WTC11 (cell line): Measurements from ENCODE around the gene BRI3BP. TPM values are rescaled to one million over a fixed set of nuclear protein-coding genes. Genes with fewer than 3 reads are reported as not detected.

Source experiments
- ATAC-seq: fragments of 200-7000 bp; cut with Tn5 transposase; 2 replicates; pipeline ENCODE4 v1.10.0; 2021; ENCODE audit warnings: mild to moderate bottlenecking, moderate library complexity
- CTCF ChIA-PET: fragments of 300-600 bp; sonication (Branson Sonifier 250); formaldehyde crosslinking; loops from one replicate; lab custom pipeline; 2021; ENCODE audit warnings: antibody characterized with exemption; lab: Charles Lee
- POLR2A ChIA-PET: fragments of 350-600 bp; sonication (Branson Sonifier 250); formaldehyde crosslinking; loops from one replicate; lab custom pipeline; 2021; ENCODE audit warnings: antibody characterized with exemption; lab: Charles Lee
- DNase-seq: peaks from one replicate; pipeline ENCODE4 v3.0.0; 2021; ENCODE audit warnings: low spot score
- H3K27ac Mint-ChIP-seq: 2 replicates; pipeline ENCODE4 v1.8.0; 2021; ENCODE audit warnings: mixed read lengths
- H3K27me3 Mint-ChIP-seq: 2 replicates; pipeline ENCODE4 v1.8.0; 2021; ENCODE audit warnings: low read depth, mild to moderate bottlenecking, moderate library complexity, mixed read lengths
- H3K36me3 Mint-ChIP-seq: 2 replicates; pipeline ENCODE4 v1.8.0; 2021; ENCODE audit warnings: mixed read lengths
- H3K4me1 Mint-ChIP-seq: 2 replicates; pipeline ENCODE4 v1.8.0; 2022; ENCODE audit warnings: mixed read lengths
- H3K4me3 Mint-ChIP-seq: 2 replicates; pipeline ENCODE4 v1.8.0; 2021; ENCODE audit warnings: mild to moderate bottlenecking, moderate library complexity, mixed read lengths
- H3K9me3 Mint-ChIP-seq: 2 replicates; pipeline ENCODE4 v1.8.0; 2021; ENCODE audit warnings: mixed read lengths
- GABPB1 ChIP-seq: sonication (generic); formaldehyde crosslinking; IDR thresholded peaks from 2 replicates; pipeline ENCODE4 v1.8.1; 2023; ENCODE audit warnings: mild to moderate bottlenecking, missing genetic modification reagents
- IRF2 ChIP-seq: sonication (generic); formaldehyde crosslinking; IDR thresholded peaks from 2 replicates; pipeline ENCODE4 v1.8.0; 2022; ENCODE audit warnings: low read depth, missing genetic modification reagents, borderline replicate concordance
- JAZF1 ChIP-seq: fragments of 250-450 bp; sonication (Bioruptor Pico); IDR thresholded peaks from 2 replicates; pipeline ENCODE4 v1.9.0; 2021; ENCODE audit warnings: moderate library complexity, mild to moderate bottlenecking, inconsistent platforms
- OVOL2 ChIP-seq: fragments of 250-450 bp; sonication (Bioruptor Pico); IDR thresholded peaks from 2 replicates; pipeline ENCODE4 v1.9.0; 2021; ENCODE audit warnings: mild to moderate bottlenecking, borderline replicate concordance
- SMAD4 ChIP-seq: sonication (generic); formaldehyde crosslinking; IDR thresholded peaks from 2 replicates; pipeline ENCODE4 v1.8.0; 2022; ENCODE audit warnings: mild to moderate bottlenecking, missing genetic modification reagents
- TCF7 ChIP-seq: sonication (generic); formaldehyde crosslinking; IDR thresholded peaks from 2 replicates; pipeline ENCODE4 v1.8.0; 2022; ENCODE audit warnings: mild to moderate bottlenecking, low read depth, missing genetic modification reagents, moderate library complexity
- TEAD4 ChIP-seq: sonication (generic); formaldehyde crosslinking; IDR thresholded peaks from 2 replicates; pipeline ENCODE4 v1.8.0; 2022; ENCODE audit warnings: mild to moderate bottlenecking, missing genetic modification reagents
- total RNA-seq: library from RNA; stranded (reverse); gene quantifications from 3 replicates; pipeline ENCODE4 v1.2.3, GENCODE V29; 2021
- TF ChIP-seq, protein P1 (sequence below): fragments of 200-600 bp; IDR thresholded peaks from 2 replicates; pipeline ENCODE4 v1.8.0; 2022; ENCODE audit warnings: antibody characterized with exemption
- TF ChIP-seq, protein P2 (sequence below): sonication (generic); formaldehyde crosslinking; IDR thresholded peaks from 2 replicates; pipeline ENCODE4 v1.8.1; 2022; ENCODE audit warnings: missing genetic modification reagents, borderline replicate concordance
- TF ChIP-seq, protein P3 (sequence below): sonication (generic); formaldehyde crosslinking; IDR thresholded peaks from 2 replicates; pipeline ENCODE4 v1.8.1; 2022; ENCODE audit warnings: low read depth, mild to moderate bottlenecking, moderate library complexity, missing genetic modification reagents, borderline replicate concordance
- TF ChIP-seq, protein P4 (sequence below): sonication (generic); formaldehyde crosslinking; IDR thresholded peaks from 2 replicates; pipeline ENCODE4 v1.8.1; 2023; ENCODE audit warnings: mild to moderate bottlenecking, missing genetic modification reagents, moderate library complexity
- TF ChIP-seq, protein P5 (sequence below): sonication (generic); formaldehyde crosslinking; IDR thresholded peaks from 2 replicates; pipeline ENCODE4 v1.8.1; 2023; ENCODE audit warnings: mild to moderate bottlenecking, missing genetic modification reagents, borderline replicate concordance

Gene BRI3BP
- total RNA-seq, 1 experiment from 2014 or later, result 11.9 TPM

DNA sequence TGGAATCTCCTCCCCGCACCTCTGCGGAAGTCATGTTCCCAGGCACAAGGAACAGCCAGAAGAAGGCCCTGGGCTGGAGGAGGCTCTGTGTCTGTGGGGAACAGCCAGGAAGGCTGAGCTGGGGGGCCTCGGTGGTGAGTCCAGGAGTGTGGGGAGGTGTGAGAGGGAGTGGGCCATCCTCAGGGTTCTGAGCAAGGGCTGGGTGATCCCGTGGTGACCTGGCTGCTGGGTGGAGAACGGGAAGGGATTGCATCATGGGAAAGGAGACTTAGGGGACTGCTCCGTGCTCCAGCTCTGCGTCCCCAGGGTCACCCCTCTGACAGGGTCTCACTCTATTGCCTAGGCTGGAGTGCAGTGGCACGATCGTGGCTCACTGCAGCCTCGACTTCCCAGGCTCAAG is 85.6 kb downstream of the BRI3BP start:
- TF ChIP-seq GABPB1, result no peak
- TF ChIP-seq, protein P1, sequence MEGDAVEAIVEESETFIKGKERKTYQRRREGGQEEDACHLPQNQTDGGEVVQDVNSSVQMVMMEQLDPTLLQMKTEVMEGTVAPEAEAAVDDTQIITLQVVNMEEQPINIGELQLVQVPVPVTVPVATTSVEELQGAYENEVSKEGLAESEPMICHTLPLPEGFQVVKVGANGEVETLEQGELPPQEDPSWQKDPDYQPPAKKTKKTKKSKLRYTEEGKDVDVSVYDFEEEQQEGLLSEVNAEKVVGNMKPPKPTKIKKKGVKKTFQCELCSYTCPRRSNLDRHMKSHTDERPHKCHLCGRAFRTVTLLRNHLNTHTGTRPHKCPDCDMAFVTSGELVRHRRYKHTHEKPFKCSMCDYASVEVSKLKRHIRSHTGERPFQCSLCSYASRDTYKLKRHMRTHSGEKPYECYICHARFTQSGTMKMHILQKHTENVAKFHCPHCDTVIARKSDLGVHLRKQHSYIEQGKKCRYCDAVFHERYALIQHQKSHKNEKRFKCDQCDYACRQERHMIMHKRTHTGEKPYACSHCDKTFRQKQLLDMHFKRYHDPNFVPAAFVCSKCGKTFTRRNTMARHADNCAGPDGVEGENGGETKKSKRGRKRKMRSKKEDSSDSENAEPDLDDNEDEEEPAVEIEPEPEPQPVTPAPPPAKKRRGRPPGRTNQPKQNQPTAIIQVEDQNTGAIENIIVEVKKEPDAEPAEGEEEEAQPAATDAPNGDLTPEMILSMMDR, result no peak
- no peak for TF ChIP-seq IRF2 (CRISPR knock-in tag)
- H3K4me3 Mint-ChIP-seq, result no peak overlapping the region
- CTCF ChIA-PET, result interaction anchor here (0.7 kb wide), 1 partner anchor 139 kb away, joined by 3 read pairs; no protein-coding TSS in a partner anchor
- DNase-seq, result no peak
- ATAC-seq, result no peak
- POLR2A ChIA-PET, result no interaction called here
- peaks cover 57% of the 10 kb centered on the region for H3K36me3 Mint-ChIP-seq
- H3K4me1 Mint-ChIP-seq, result no peaks in the 10 kb centered on the region
- peak overlapping the region; percentile 33 for H3K27ac Mint-ChIP-seq
- no peaks in the 10 kb centered on the region for H3K27me3 Mint-ChIP-seq
- H3K9me3 Mint-ChIP-seq, result no peaks in the 10 kb centered on the region

DNA sequence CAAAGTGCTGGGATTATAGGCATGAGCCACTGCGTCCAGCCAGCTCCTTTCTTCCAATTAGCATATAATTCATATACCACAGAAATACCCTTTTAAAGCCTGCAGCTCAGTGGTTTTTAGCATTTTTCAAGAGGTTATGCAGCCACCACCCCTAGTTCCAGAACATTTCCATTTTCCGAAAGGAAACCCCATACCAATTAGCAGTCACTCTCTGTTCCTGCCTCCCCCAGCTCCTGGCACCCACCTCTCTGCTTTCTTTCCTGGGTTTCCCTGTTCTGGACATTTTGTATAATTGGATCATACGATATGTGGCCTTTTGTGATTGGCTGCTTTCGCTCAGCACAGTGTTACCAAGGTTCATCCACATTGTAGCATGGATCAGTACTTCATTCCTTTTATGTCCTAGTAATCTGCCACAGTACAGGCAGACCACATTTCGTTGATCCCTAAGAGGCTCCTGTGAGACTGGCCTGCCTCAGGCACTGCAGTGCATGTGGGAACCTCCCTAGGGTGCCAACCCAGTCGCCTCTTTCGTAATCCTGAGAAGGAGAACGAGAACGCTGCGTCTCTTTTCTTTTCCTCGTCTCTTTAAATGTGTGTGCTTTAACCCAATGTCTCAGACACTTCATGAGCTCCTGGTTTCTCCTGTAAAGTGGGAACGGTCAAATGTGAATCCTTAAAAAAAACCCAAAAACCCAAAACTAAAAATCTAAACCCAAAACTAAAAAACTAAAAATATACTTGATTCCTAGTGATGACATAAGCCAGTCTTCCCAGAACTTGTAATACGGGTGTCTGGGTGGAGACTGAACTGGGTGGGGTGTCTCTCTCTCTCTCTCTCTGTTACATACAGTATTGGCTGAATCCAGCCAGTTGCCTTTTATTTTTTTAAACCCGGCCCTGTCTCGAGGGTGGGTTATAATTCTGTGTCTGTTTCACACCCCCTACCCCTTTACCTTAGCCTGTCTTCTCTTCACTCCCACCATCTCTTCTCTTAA is 86.5 kb downstream of the BRI3BP start:
- DNase-seq, result no peak
- H3K27me3 Mint-ChIP-seq, result no peaks in the 10 kb centered on the region
- no peaks in the 10 kb centered on the region for H3K9me3 Mint-ChIP-seq
- no peaks in the 10 kb centered on the region for H3K4me1 Mint-ChIP-seq
- peak overlapping the region; percentile 91; the same call in 1 of the 2 replicates for H3K27ac Mint-ChIP-seq
- H3K36me3 Mint-ChIP-seq, result peaks cover 63% of the 10 kb centered on the region
- no peak for ATAC-seq
- CTCF ChIA-PET, result interaction anchor here (0.7 kb wide), 2 partner anchors 15 to 139 kb away, joined by 3 read pairs; partner anchors contain the start of gene AACS
- H3K4me3 Mint-ChIP-seq, result no peak overlapping the region
- TF ChIP-seq OVOL2 (CRISPR knock-in tag) (no peak), TEAD4 (no peak), TCF7 (CRISPR knock-in tag) (no peak), SMAD4 (CRISPR knock-in tag) (no peak), JAZF1 (CRISPR knock-in tag) (no peak)
- TF ChIP-seq, protein P2, sequence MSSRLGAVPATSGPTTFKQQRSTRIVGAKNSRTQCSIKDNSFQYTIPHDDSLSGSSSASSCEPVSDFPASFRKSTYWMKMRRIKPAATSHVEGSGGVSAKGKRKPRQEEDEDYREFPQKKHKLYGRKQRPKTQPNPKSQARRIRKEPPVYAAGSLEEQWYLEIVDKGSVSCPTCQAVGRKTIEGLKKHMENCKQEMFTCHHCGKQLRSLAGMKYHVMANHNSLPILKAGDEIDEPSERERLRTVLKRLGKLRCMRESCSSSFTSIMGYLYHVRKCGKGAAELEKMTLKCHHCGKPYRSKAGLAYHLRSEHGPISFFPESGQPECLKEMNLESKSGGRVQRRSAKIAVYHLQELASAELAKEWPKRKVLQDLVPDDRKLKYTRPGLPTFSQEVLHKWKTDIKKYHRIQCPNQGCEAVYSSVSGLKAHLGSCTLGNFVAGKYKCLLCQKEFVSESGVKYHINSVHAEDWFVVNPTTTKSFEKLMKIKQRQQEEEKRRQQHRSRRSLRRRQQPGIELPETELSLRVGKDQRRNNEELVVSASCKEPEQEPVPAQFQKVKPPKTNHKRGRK (CRISPR knock-in tag), result no peak
- TF ChIP-seq, protein P3, sequence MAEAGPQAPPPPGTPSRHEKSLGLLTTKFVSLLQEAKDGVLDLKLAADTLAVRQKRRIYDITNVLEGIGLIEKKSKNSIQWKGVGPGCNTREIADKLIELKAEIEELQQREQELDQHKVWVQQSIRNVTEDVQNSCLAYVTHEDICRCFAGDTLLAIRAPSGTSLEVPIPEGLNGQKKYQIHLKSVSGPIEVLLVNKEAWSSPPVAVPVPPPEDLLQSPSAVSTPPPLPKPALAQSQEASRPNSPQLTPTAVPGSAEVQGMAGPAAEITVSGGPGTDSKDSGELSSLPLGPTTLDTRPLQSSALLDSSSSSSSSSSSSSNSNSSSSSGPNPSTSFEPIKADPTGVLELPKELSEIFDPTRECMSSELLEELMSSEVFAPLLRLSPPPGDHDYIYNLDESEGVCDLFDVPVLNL (CRISPR knock-in tag), result no peak
- TF ChIP-seq, protein P1, result no peak
- TF ChIP-seq, protein P4, sequence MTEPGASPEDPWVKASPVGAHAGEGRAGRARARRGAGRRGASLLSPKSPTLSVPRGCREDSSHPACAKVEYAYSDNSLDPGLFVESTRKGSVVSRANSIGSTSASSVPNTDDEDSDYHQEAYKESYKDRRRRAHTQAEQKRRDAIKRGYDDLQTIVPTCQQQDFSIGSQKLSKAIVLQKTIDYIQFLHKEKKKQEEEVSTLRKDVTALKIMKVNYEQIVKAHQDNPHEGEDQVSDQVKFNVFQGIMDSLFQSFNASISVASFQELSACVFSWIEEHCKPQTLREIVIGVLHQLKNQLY, result no peak
- TF ChIP-seq, protein P5, sequence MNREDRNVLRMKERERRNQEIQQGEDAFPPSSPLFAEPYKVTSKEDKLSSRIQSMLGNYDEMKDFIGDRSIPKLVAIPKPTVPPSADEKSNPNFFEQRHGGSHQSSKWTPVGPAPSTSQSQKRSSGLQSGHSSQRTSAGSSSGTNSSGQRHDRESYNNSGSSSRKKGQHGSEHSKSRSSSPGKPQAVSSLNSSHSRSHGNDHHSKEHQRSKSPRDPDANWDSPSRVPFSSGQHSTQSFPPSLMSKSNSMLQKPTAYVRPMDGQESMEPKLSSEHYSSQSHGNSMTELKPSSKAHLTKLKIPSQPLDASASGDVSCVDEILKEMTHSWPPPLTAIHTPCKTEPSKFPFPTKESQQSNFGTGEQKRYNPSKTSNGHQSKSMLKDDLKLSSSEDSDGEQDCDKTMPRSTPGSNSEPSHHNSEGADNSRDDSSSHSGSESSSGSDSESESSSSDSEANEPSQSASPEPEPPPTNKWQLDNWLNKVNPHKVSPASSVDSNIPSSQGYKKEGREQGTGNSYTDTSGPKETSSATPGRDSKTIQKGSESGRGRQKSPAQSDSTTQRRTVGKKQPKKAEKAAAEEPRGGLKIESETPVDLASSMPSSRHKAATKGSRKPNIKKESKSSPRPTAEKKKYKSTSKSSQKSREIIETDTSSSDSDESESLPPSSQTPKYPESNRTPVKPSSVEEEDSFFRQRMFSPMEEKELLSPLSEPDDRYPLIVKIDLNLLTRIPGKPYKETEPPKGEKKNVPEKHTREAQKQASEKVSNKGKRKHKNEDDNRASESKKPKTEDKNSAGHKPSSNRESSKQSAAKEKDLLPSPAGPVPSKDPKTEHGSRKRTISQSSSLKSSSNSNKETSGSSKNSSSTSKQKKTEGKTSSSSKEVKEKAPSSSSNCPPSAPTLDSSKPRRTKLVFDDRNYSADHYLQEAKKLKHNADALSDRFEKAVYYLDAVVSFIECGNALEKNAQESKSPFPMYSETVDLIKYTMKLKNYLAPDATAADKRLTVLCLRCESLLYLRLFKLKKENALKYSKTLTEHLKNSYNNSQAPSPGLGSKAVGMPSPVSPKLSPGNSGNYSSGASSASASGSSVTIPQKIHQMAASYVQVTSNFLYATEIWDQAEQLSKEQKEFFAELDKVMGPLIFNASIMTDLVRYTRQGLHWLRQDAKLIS (CRISPR knock-in tag), result no peak
- POLR2A ChIA-PET, result no interaction called here
